Stimulated activated CD4-positive, alpha-beta T cell treated with anti-CD3 and anti-CD28 coated beads, Interleukin-15, amount 100 ng/mL, for 48 hours (primary cell): ENCODE data around the gene SMPD1.
A peak's percentile ranks its signal among the peaks of the same experiment; 100 is the strongest.

Experiments
- DNase-seq, 2 donors: peaks; one replicate each; pipeline ENCODE4 v3.0.0-alpha.2; 2020; ENCODE audit warnings: low read depth in 2 of 2

Gene SMPD1

GRCh38 chr11:6389905-6390717 lies at the start of gene SMPD1:
Gene SMPD1, plus strand, starts transcription at chr11:6390474. Its CDS starts 125 bp downstream, at chr11:6390599.
- peak; percentile 87 to 90 for DNase-seq

DNA sequence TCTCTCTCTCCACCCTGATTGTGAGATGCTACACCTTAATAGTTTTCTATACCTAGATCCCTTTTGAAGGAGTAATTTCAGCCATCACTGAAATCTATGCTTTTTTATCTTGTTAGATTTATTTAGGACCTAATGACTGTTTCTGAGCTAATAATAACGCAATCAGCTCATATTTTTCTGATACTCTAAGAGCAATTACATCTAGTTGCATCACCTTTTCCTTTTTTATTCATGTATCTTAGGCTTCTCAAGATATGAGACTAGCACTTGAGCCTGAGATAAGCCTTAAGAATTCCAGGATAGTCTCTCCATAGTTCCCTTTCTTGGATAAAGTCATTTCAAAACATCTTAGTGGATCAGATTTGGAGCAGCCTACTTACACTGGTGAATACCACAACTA lies 44.9 kb upstream of the SMPD1 start:
- no peak for DNase-seq

DNA sequence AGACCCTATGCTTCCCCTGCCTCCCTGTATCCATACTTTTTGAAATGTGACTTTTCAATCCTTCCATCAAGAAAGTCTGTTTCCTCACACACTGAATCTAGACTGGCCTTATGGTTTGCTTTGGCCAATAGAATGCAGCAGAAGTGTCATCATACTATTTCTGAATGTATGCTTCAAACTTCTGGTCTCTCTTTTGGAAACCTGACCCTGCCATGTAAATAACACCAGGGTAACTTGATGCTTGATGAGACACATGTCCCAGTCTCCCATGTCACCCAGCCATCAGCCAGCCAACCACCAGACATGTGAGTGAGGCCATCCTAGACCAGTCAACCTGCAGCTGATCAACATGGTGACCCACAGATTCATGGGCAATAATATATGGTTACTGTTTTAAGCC lies 40.2 kb upstream of the SMPD1 start:
- no peak for DNase-seq

GRCh38 chr11:6350486-6350885 lies 39.8 kb upstream of the SMPD1 start:
- no peak for DNase-seq

GRCh38 chr11:6351782-6352382 lies 38.4 kb upstream of the SMPD1 start:
- peak in 1 of 2 donors; percentile 5 for DNase-seq

DNA sequence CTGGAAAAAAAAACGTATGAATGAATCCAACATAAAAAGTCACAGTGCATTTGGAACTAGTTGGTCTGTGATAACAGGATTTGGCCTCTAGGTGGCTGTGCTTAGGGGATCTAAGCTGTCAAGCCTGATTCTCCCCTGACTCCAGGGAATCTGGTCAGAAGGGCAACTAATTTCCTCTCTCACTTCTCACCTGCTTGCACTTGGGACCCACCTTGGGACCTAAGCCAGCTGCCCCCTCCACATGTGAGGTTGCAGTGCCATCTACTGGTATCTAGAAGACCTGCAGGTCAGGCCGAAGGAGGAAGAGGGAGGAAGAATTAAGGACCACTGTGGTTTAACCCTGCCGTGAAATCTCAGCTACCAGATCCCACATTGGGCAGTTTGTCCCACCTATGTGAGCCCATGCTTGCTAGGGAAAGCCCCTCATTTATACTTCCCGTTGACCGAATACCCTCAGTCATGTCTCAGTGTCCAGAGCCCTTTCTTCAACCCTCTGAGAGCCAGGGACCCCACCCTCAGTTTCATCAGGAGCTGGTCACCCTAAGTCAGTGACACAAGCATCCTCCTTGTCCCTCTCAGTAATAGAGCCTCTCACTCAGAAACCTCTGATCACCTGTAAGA lies 36.8 kb upstream of the SMPD1 start:
- peak; percentile 36 to 49 for DNase-seq

DNA sequence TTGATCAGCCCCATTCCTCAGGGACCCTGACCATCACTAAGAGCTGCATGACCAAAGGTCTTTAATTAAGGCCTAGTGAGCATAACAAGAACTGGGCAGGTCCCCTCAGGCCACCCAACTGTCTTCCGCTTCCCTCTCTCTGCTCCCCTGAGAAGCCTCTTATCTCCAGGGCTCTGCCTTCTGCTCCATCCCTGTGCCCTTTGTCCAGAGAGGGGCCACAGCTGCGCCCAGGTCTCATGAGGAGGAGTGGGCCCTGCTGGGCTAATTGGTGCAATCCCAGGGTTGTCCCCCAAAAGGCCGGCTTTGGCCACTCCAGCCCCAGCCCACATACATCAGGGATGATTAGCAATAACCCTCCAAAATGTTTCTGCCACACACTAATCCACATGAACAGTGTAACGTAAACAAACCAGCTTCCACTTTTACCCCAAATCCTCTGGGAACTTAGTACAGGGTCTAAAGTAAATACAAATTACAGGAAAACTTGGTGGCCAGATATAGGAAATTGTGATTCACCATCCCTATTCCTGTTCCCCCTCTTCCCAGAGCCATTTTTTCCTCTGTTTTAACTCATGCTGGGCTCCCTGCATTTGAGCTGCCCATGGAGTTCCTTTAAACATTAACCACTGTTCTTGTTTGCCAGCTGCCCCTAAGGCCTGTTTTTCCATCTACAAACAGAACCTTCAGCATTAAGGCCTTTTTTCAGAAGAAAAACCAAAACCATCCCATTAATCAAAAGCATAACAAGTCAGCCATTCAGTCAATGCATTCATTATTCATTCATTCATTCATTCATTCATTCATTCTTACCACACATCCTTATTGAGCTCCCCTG lies 35.4 kb upstream of the SMPD1 start:
- no peak for DNase-seq

GRCh38 chr11:6356503-6357055 lies 33.7 kb upstream of the SMPD1 start:
- DNase-seq: no peak

DNA sequence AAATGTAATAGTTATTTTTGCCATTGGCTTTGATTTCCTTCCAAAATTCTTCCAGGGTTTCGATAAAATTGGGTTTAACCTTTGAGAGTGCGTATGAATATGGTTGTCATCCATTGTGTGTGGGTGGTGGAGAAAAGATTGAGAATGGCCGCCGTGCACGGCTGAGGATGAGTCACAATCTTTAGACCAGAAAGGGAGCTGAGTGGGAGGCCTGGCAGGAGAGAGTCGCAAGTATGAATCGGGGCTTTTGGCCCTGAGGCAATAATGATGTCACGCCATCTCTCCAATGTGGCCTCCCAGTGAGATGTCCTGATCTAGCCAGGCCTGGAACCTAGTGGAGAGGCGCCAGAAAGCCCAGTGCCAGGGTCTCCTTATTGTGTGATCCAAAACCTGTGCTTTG lies 33.1 kb upstream of the SMPD1 start:
- DNase-seq: peak; percentile 48 to 60

- no peak for DNase-seq
Measured at GRCh38 chr11:6360183-6360582, 30.1 kb upstream of the SMPD1 start.

GRCh38 chr11:6362185-6362872 lies 27.9 kb upstream of the SMPD1 start:
- DNase-seq: no peak

- DNase-seq: peak; percentile 66
Measured at GRCh38 chr11:6362873-6363678, 27.2 kb upstream of the SMPD1 start.

GRCh38 chr11:6365659-6366058 lies 24.6 kb upstream of the SMPD1 start:
- no peak for DNase-seq

DNA sequence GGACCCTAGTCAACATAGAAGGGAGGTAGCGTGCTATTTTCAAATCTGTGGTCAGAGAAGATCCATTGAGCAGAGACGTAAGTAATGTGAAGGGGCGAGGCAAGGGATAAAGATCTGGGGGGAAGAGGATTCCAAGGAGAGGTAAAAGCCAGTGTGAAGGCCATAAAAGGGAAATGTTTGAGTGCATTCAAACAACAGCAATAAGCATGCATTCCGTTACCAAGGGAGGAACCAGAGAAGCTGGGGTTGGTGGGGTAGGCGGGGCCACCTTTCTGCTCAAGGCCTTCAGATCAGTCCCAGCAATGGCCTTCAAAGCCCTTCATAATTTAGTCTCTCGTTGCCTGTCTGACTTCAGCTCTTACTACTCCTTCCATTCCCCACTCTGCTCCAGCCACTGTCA lies 18.4 kb upstream of the SMPD1 start:
- no peak for DNase-seq

GRCh38 chr11:6377902-6378639 lies 12.2 kb upstream of the SMPD1 start:
- no peak for DNase-seq

DNA sequence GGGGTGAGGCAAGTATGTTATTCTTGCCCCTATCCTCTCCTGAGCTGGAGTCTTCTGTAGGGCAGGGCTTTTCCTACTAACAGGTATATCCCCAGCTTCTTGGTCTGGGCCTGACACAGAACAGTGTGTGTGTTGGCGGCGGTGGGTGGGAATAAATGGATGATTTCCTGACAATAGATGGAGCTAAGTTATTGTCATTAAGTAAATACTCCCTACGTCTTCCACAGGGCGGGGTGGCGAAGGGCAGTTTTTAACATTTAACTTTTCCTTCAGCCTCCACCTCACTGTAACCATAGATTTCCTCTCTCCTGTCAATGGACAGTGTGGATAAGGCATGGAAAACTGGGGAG lies 11.7 kb upstream of the SMPD1 start:
- DNase-seq: no peak

GRCh38 chr11:6385046-6385777 lies 5.1 kb upstream of the SMPD1 start:
- DNase-seq: no peak

DNA sequence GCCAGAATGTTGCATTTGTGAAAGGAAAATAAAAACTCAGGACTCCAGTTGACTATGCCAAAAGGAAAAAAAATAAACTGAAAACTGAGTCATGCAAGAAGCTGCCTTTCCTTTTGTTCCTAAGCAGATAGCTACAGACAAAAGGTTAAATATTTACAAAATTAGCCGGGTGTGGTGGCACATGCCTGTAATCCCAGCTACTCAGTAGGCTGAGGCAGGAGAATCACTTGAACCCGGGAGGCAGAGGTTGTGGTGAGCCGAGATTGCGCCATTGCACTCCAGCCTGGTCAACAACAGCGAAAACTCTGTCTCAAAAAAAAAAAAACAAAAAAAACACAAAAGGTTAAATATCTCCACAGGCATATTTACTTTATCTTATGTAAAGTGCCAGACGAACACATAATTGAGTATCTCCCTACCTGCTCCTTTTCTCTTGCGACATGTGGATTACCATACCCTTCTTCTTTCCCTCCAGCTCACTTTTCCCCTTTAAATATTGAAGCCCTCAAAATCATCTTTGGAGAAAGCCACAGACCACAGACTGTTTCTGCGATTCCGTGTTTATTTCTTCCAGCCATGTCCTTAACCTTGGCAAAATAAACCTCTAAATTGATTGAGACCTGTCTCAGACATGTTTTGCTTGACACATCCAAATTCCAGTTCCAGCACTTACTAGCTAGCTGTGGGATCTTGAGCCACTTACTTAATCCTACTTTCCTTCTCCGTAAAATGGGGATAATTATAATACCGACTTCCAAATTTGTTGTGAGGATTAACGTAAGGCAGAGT lies 2.3 kb upstream of the SMPD1 start:
- DNase-seq: no peak
